NCI-H2171 treated with DMSO at 0.1 percent for 48 hours (cell line): ENCODE data around the gene BEGAIN.
A peak's percentile ranks its signal among the peaks of the same experiment; 100 is the strongest.
"Not testable (repeated sequence)": the region's sequence is repeated elsewhere in the genome, so short reads cannot be mapped to it uniquely, and the experiment has no call there.

ENCODE experiments used
- DNase-seq: peaks from one replicate; lab custom pipeline; 2025; lab: John Stamatoyannopoulos, UW

Gene BEGAIN

DNA sequence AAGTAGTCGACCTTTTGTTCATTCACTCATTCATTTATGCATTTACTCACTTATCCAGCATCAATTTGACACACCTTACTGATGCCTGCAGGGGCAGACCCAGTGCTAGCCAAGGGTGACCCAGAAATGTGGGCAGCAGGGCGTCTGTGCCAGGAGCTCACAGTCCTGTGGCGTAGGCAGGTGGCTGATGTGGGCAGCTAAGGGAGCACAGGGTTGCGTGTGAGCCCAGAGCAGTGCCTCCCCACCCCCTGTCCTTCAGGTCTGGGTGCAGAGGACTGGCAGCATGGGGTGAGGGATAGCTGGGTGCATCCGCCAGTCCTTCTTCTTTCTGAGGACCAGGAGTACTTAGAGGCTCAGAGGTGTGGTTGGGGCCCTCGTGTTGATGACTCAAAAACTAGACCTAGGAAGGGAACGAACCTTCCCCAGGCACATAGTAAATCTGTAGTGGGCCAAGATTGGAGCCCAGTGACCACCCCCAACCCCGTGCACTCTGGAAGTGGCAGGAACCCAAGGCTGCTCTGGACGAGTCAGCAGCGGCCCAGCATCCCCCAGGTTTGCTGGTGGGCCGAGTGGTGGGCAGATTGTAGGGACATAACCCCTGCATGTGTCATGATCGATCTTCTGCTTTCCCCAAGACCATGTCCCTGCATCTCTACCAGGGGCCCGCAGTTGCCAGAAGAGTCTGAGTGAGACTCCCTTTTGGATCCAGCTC lies 63.9 kb downstream of the BEGAIN start:
- DNase-seq: no peak

DNA sequence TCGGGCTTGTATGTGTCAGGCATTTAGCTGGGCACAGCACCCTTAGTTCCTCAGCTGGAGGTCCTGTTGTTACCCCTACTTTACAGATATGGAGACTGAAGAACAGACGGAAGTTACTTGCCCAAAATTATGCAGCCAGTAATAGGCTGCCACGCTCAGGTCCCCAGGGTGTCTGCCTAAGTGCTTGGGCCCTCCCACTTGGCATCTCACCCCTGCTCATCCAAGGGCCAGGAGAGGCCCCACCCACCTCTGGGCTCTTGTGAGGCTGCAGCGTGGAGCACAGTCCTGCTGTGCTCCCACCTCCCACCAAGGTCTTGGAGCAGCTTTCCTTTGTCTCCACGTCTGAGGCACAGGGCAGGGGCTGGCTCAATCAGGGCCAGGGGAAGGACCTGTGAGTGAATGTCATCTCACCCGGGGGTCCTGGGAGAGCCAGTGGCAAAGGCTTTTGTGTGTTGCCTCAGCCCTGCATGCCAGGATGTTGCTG lies 64.6 kb downstream of the BEGAIN start:
- peak; percentile 84 for DNase-seq

DNA sequence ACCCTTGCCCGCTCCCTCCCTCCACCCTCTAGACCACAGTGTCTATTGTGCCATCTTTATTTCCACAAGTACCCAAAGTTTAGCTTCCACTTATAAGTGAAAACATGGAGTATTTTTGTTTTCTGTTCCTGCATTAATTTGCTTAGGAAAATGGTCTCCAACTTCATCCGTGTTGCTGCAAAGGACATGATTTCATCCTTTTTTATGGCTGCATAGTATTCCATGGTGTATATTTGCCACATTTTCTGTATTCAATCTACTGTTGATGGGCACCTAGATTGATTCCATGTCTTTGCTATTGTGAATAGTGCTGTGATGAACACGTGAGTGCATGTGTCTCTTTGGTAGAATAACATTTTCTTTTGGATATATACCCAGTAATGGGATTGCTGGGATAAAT lies 81.2 kb downstream of the BEGAIN start:
- DNase-seq: not testable (repeated sequence)

DNA sequence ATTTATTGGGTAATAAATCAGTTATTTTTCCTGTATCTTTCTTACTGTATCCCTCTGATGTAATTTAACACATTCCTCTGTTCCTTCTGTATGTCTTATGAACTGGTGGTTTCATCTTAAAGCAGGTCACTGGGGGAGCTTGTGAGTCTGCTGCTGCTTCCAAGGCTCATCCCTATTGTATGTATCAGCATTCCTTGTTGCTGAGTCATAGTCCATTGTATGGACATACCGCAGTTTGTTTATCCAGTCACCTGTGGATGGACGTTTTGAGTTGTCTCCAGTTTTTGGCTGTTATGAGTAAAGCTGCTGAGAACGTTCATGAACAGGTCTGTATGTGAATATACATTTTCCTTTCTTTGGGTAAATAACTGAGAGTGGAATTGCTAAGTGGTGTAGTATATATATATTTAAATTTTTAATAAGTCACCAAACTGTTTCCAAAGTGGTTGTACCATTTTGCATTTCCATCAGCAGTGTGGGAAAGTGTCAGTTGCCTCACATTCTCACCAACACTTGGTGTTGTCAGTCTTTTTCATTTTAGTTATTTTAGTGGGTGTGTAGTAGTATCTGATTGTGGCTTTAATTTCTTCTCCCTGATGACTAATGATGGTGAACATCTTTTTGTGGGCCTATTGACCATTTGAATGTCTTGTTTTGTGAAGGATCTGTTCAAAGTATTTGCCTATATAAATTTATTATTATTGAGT lies 82.7 kb downstream of the BEGAIN start:
- DNase-seq: peak; percentile 9

DNA sequence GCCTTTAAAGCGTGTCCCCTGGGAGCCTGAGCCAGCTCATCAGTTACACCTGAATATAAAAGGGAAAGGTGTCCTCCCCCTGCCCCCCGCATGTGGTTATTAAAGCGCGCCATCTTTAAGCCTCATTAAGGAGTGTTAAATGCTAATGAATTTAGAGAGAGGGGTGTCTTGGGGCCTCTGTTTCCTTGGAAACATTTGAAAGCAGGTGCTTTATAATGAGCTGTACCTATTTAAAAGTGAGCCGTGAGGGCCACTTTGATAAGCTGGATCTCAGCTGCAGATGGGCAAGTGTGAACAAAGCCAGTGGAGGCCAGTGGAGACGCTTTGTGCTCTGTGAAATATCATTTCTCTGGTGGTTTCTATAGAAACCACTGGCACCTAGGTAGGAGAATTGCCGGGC lies 84.0 kb downstream of the BEGAIN start:
- DNase-seq: peak; percentile 85

DNA sequence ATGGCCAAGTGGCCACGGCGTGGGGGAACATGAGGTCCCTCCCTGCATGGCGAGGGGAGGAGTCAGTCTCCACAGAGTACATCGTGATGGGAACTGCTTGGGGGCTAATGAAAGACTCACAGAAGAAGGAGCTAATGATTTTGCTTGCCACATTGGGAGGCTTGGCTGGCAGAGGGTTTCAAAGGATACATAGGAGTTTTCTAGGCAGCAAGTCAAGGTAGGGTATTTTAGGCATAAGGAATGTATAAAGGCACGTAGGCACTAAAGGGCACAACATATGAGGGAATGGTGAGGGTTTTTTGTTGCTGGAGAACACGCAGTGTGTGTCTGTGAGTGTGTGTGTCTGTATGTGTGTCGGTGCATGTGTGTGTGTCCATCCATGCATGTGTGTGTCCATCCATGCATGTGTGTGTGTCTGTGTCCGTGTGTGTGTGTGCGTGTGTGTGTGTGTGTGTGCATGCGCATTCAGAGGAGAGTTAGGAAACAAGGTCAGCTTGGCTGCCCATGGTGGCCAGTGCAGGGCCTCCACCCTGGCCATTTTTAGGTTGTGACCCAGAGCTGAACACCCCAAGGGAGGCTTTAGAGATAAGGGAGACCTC lies 84.5 kb downstream of the BEGAIN start:
- no peak for DNase-seq

DNA sequence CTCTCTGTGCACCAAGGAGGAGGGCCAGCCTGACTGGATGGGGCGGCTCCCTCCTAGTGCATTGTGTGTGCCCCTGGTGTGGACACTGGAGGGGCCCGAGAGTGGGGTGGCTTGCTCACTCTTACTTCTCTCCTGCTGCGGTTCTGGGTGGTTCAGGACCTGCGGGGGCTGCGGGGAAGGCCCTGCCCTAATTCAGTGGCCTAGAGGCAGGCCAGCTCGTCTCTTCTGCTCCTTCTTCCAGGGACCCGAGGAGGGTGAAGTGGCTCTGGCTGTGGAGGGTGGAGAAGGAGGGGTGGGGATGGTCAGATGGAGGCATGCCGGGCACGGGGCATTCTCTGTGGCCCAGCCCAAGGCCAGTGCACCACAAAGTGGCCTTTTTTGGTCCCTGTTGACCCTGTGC lies 87.1 kb downstream of the BEGAIN start:
- no peak for DNase-seq

DNA sequence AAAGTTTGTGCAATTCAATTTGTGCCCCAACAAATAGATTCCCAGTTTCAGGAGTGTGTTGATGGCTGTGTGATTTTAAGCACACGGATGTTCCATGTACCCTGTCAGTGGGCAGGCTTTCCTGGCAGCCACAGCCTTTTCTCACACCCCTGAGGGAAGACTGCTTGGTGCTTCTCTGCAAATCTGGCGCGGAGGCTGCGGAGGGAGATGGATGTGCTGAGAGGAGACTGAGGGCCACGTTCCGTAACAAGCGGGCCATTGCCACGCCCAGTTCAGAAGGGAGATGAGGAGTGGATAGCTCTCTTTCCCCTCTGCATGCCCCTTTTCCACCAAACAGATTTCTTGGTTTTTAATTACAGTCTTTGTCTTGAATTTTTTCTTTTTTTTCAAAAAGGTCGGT lies 89.1 kb downstream of the BEGAIN start:
- DNase-seq: peak; percentile 96

DNA sequence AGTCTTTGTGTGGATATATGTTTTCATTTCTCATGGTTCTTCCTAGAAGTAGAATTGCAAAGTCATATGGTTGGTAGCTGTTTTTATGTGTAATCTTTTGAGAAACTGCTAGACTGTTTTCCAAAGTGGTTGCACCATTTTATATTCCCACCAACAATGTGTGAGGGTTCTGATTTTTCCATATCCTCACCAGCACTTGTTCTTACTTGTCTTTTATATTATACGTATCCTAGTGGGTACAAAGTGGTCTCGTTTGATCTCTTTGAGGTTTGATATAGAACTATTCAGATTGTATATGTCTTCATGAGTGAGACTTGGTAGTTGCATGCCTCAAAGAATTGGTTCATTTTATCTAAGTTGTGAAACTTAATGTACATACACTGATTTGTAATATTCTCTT lies 91.3 kb downstream of the BEGAIN start:
- DNase-seq: no peak

DNA sequence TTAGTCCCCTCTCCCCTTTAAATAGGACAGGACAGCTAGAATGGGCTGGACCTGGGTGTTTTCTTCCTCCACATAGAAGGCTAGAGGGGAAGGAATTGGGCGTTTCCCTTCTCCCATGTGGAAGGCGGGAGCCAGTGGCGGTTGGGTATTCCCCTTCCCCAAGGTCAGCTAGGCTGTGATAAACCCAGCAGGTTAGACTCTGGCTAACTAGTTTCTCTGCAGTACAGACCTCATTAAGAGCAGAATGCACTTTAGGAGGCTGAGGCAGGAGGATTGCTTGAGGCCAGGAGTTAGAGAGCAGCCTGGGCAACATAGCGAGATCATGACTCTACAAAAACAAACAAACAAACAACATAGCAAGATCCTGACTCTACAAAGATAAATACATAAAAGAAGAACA lies 92.6 kb downstream of the BEGAIN start:
- no peak for DNase-seq

DNA sequence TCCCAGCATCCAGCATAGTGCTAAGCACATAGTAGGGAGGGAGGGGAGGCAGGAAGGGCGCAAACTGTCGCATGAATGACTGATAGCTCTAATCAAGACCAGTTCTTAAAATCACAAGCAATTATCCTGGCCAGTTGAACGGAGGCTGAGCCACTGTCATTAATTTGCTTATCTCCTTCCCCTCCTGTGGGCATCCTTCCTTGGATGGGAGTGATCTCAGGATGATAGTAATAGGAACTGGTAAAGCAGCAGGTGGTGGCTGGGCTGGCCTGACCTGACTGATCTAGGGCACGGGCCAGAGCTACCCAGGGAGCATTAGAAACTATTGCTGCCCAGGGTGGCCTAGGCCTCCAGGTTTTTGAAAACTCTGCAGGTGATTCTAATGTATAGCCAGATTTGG lies 97.0 kb downstream of the BEGAIN start:
- DNase-seq: no peak

DNA sequence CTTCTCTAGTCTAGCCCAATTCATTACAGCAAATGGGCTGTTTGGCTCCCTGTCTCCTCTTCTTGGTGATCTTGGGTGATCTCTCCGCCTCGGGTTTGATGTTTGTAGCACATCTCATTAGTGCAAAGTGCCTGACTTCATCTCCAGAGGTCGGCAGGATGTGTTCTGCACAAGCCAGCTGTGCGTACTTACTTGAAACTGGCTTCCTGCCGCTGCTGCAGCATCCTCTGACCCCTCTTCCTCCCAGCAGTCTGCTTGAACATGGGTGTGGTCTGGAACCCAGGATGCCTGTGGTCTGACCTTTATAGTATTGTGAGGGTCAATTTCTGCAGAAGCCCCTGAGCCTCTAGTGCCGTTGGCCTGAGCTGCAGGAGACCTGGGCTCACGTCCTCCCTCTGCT lies 99.2 kb downstream of the BEGAIN start:
- DNase-seq: peak; percentile 19

DNA sequence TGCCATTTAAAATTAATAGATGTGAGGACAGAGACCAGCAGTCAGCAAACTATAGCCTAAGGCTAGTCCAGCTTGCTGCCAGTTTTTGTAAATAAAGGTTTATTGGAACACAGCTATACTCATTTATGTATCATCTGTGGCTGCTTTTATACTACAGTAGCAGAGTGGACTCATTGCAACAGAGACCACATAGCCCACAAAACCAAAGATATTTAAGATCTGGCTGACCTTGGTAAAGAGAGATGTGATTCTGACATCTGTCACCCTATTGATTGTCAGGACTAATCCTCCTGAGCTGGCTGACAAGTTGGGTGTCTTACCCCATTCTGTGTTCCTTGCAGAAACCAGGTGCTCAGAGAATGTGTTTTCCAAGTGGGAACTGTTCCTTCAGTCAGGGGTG lies 99.9 kb downstream of the BEGAIN start:
- peak; percentile 58 for DNase-seq
